ENCODE results near the gene CALR.
A peak's percentile ranks its signal among the peaks of the same experiment; 100 is the strongest.
"Not testable (repeated sequence)": the region's sequence is repeated elsewhere in the genome, so short reads cannot be mapped to it uniquely, and the experiment has no call there.

The CALR gene

DNA sequence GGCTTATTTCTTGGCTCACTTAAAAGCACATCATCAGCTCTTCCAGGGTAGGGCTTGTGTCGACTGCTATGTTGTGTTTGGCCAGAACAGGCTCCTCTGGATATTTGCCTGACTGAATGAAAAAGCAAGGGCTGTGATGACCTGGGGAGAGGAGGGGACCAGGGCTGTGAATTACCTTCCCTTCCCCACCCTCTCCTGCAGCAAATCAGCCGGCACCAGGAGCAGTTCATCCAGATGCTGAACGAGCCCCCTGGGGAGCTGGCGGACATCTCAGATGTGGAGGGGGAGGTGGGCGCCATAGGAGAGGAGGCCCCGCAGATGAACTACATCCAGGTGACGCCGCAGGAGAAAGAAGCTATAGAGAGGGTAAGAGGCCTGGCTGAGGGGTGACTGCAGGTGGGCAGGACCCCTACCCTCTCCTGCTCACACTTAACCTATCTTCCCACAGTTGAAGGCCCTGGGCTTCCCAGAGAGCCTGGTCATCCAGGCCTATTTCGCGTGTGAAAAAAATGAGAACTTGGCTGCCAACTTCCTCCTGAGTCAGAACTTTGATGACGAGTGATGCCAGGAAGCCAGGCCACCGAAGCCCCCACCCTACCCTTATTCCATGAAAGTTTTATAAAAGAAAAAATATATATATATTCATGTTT, 14.2 kb downstream of the CALR start:
- no peak for DNase-seq (ENCODE audit: low read depth in 2 of 2)

DNA sequence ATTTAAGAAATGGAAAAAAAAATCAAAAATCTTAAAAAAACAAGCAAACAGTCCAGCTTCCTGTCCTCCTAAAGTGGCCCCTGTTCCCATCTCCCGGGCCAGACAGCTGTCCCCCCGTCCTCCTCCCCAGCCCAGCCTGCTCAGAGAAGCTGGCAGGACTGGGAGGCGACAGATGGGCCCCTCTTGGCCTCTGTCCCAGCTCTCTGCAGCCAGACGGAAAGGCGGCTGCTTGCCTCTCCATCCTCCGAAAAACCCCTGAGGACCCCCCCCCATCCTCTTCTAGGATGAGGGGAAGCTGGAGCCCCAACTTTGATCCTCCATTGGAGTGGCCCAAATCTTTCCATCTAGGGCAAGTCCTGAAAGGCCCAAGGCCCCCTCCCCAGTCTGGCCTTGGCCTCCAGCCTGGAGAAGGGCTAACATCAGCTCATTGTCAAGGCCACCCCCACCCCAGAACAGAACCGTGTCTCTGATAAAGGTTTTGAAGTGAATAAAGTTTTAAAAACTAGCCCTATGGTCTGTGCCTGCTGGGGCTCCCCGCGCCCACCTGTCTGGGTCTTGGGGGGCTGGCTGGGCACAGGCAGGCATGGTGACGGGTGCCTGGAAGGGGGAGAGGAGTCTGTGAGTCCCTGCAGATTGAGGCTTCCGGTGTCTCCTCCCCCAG, 14.9 kb downstream of the CALR start:
- no peak for DNase-seq (ENCODE audit: low read depth in 2 of 2)

DNA sequence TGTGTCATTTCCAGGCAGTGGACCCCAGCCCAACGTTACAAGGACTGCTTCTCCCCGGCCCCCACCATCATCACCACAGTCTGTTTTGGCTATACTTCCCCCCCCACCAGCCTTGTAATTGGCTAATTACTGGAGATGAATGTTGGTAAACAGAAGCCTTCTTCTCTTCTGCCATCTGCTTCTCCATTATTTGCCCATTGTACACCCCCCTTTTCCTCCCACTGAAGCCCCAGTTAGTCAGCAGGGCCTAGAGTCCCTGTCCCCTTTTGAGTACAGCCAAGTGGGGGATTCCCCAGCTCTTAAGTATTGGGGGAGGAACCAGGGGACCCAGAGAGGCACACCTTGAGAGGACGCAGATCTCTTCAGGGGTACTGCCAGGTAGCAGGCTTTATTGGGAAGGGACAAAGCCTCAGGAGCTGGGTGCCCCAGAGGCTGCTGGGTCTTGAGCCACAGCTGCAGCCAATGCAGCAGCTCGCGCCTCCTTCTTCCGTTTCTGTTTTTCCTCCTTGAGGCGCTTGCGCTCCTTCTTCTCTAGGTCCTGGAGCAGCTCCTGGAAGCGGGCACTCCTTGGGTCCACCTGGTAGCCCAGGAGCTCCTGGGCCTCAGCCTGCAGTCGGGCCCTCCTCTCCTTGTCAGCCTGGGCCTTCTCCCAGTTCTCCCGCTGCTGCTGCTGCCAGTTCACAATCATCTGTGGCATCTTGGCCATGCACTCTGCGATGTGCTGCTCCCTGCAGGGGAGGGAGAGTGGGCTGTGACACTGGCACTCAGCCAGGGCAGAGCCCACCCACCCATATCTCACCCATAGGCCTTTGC, 15.6 kb downstream of the CALR start:
- DNase-seq (ENCODE audit: low read depth in 2 of 2), result no peak

DNA sequence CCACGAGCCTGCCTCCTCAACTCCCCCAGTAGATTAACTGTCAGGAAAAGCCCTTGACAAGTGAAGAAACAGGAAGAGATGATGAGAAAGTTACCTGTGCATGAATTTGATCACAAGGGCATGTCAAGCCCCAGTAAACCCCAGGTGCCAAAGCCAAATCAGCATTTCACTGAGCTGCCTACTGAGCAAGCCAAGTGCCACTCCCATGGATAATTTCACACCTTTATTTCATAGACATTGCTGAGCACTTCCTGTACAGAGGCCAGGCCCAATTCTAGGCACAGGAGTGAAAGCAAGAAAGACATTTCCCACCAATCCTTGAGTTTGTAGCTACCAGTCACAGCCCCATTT, 16.2 kb downstream of the CALR start:
- DNase-seq (ENCODE audit: low read depth in 2 of 2), result no peak

DNA sequence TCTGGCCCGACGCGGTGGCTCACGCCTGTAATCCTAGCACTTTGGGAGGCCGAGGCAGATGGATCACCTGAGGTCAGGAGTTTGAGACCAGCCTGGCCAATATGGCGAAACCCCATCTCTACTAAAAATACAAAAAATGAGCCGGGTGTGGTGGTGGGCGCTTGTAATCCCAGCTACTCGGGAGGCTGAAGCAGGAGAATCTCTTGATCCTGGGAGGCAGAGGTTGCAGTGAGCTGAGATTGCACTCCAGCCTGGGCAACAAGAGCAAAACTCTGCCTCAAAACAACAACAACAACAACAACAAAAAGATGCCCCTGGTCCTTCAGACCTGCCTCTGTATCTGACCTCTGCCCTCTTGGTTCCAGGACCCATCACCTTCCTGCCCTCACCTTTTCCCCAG, 17.2 kb downstream of the CALR start:
- not testable (repeated sequence) for DNase-seq (ENCODE audit: low read depth in 2 of 2)

DNA sequence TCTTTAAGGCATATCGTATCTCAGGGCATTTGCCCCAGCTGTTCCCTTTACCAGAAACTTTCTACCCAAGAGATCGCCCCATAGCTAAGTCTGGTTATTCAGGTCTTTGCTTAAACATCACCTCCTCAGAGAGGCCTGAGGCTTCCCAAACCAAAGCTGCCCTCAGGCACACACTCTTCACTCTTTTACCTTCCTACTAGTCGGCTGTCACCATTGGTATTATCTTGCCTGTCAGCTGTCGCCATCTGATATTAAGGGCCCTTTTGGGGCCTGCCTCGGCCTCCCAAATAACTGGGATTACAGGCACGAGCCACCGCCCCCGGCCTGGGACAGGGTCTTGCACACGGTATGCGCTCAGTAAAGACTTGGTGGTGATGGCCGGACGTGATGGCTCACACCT, 17.6 kb downstream of the CALR start:
- DNase-seq (ENCODE audit: low read depth in 2 of 2), result no peak

DNA sequence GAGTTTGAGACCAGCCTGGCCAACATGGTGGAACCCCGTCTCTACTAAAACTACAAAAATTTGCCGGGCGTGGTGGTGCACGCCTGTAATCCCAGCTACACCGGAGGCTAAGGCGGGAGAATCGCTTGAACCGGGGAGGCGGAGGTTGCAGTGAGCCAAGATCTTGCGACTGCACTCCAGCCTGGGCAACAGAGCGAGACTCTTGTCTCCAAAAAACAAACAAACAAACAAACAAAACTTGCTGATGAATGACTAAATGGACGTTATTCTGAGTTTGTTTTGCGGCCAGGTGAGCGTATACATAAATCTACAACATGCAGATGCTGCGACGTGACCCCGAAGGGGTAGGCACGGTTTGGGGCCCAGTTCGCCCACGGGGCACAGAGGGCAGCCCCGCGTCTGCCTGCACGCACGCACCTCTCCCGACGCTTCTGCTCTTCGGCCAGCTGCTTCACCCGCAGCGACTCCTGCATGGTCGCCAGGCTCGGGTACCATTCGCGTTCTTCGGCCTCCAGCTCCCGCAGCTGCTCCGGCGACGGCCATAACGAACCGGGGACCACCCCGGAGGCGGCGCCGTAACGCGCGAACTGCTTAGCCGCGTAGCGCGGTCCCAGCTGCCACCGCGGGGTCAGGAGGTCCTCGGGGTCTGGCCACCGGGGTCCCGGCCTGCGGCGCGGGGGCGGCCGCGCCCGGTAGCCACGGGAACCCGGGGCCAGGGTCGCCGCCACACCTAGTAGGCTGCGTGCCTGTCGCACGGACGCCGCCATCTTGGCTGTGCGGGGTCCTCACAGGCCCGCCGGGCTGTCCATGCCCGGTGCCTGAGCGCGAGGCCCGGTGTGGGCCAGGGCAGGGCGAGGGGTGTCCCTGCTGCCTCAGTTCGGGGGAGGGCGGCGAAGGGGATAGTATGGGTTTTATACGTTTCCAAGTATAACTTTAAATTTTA, 18.3 kb downstream of the CALR start, which contains the start of gene GADD45GIP1:
Gene GADD45GIP1 (minus strand): TSS at position 778 of the 943 bp plus-strand sequence. CDS start 11 bp downstream, at position 767.
- peak; percentile 80 to 82 for DNase-seq (ENCODE audit: low read depth in 2 of 2)

DNA sequence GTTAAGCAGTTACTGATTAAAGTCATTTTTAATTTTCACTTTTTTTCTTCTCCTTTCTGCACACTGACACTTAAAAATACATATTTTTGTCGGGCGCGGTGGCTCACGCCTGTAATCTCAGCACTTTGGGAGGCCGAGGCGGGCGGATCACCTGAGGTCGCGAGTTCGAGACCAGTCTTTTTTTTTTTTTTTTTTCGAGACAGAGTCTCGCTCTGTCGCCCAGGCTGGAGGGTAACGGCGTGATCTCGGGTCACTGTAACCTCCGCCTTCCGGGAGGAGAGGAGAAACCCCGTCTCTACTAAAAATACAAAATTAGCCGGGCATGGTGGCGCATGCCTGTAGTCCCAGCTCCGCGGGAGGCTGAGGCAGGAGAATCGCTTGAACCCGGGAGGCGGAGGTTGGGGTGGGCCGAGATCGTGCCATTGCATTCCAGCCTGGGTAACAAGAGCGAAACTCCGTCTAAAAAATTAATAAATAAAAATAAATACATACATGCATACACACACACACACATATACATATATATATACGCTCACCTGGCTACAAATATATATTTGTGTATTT, 19.1 kb downstream of the CALR start:
- not testable (repeated sequence) for DNase-seq (ENCODE audit: low read depth in 2 of 2)

DNA sequence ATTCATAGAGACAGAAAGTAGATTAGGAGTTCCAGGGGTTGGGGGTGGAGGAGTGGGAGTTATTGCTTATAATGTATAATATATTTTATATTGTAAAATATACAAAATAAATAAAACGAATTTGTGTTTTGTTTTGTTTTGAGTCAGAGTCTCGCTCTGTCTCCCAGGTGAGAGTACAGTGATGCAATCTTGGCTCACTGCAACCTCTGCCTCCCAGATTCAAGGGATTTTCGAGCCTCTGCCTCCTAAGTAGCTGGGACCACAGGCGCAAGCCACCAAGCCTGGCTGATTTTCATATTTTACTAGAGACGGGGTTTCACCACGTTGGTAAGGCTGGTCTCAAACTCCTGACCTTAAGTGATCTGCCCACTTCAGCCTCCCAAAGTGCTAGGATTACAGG, 21.1 kb downstream of the CALR start:
- DNase-seq (ENCODE audit: low read depth in 2 of 2), result no peak

DNA sequence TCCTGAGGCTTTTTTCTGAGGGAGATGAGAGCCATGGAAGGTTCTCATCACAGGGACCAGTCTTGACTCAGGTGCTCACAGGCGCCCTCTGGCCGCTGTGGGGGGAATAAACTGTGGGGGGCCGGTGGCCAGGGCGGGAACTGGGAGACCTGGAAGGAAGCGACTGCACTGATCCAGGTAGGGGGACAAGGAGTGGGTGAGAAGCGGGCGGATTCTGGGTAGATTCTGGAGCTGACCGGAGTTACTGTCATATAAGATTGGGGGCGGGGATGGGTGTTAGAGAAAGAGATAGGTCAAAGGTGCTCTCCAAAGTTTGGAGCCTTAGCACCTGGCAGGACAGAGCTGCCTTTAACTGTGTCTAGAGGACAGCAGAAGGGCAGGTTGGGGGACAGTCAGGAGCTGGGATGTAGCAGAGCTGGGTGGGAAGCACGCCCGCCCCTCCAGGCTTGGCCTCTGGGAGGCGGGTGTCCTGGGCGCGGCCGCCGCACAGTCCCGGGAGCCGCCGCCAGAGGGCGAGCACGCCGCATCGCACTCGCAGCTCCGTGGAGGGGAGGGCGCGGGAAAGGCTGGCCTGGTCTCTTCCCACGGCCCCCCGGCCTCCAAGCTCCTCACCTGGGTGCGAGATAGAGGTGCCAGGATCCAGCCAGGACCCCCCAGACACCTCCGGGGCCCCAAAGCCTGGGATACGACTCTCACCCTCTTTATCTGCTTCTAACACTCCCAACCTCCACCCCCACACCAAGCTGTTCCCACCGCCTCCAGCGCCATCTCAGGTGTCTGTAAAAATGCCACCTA, 26.8 kb downstream of the CALR start:
- peak; percentile 78 to 82 for DNase-seq (ENCODE audit: low read depth in 2 of 2)

DNA sequence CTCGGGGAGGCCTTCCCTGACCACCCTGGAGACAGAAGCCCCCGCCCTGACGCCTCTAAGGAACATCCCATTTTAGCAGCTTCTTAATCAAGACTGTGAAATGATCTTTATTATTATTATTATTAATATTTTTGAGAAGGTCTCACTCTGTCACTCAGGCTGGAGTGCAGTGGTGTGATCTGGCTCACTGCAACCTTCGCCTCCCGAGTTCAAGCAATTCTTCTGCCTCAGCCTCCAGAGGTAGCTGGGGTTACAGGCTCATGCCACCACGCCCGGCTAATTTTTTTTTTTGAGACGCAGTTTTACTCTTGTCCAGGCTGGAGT, 27.4 kb downstream of the CALR start:
- no peak for DNase-seq (ENCODE audit: low read depth in 2 of 2)

DNA sequence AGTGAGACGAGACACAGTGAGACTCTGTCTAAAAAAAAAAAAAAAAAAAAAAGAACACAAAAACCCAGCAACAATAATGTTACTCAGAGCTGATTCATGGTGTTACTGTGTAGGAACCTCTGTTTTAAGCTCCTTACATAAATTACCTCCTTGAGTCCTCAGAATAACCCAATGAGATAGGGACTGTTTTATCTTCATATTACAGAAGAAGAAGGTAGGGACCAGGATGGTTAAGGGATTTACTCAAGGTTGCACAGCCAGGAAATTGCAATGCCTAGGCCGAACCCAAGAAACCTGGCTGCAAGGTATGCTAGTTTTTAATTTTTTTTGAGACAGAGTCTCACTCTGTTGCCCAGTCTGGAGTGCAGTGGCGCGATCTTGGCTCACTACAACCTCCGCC, 29.5 kb downstream of the CALR start:
- no peak for DNase-seq (ENCODE audit: low read depth in 2 of 2)

DNA sequence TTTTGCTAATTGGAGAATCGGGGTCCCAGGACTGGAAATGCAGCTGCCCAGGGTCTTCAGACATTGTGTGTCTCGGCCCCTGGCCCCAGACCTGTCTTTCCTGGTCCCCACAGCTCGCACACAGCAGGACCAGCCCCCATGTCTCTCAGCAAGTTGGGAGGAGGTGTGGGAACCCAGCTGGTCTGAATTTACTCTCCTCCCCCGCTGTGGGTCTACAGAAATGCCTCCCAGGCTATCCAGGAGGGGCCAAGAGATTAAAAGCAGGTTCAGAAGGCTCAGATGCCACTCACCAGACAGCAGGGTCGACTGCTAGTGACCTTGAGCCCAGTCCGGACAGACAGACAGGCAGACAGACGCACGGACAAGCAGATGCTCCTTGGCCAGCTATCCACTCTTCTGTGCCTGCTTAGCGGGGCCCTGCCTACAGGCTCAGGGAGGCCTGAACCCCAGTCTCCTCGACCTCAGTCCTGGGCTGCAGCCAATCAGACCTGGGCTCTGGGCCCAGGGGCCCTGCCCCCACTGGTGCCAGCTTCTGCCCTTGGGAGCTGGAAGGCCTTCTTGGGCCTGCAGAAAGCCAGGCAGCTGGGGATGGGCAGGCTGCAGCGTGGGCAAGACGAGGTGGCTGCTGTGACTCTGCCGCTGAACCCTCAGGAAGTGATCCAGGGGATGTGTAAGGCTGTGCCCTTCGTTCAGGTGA, 31.0 kb downstream of the CALR start, which contains the start of gene DAND5:
Gene DAND5 (plus strand): TSS at position 285 of the 697 bp plus-strand sequence. CDS start 85 bp downstream, at position 370.
- no peak for DNase-seq (ENCODE audit: low read depth in 2 of 2)

DNA sequence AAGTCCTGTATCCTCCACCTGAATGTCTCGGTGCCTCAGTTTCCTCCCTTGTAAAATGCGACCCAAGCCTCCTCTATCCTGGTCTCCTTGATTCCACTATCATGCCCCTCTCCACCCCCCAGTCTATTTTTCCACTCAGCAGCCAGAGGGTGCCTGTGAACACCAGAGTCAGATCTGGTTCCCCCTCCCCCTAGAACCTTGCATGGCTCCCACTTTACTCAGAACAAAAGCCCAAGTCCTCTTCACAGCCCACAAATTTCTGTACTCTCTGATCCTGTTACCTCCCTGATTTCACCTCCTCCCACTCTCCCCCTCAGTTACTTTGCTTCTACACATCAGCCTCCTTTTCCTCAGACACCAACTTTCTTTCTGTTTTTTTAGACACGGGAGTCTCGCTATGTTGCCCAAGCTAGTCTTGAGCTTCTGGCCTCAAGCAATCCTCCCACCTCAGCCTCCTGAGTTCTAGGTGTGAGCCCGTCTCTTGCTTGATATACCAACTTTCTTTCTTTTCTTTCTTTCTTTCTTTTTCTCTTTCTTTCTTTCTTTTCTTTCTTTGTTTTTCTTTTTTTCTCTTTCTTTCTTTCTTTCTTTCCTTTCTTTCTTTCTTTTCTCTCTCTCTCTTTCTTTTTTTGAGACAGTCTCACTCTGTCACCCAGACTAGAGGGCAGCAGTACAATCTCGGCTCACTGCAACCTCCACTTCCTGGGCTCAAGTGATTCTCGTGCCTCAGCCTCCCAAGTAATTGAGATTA, 31.8 kb downstream of the CALR start:
- DNase-seq (ENCODE audit: low read depth in 2 of 2), result no peak

DNA sequence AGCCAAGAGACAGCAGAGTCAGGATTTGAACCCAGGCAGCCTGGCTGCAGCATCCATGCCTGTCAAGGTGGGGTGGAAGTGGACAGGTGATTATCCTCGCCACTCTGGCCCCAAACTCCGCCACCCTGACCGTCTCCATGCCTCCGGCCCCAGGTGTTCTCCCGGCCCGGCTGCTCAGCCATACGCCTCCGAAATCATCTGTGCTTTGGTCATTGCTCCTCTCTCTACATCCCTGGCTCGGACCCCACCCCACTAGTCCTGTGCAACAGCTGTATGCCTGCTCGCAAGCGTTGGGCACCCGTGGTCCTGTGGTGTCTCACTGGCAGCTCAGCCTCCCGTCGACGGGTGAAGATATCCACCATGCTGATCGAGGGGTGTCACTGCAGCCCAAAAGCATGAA, 34.8 kb downstream of the CALR start:
- no peak for DNase-seq (ENCODE audit: low read depth in 2 of 2)

DNA sequence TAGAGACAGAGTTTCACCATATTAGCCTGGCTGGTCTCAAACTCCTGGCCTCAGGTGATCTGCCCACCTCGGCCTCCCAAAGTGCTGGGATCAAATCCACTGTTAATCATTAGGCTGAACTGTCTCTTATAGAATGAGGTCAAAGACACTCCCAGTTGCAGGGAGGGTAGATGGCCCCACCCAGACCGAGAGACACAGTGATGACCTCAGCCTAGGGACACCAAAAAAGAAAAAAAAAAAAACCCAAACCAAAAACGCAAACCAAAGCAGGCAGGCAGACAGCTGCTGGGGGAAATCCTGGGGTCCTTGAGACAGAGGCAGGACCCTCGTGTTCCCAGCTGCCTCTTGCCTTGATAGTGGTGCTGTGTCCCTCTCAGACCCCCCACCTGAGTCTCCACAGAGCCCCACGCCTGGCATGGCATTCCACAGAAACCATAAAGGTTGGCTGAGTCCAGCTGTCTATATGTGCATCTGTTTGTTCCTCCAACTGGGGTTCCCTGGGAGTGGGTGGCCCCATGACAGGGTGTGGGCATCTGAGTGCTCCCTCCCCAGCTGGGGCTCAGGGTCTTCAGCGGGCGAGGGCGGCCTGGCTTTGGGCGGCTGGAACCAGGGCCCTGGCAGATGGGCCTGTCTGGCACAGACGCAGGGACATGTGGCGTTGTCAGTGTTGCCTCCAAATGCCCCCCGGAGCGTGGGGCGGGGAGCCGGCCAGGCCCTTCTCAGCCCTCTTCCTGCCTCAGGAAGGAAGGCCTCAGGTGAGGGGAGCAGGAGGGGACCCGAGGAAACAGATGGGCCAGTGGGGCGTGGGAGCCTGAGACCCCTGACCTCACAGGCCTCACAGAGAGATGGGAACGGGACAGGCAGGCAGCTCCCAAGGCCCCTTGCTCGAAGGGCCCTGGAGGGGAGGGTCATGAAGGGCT, 36.2 kb downstream of the CALR start:
- no peak for DNase-seq (ENCODE audit: low read depth in 2 of 2)

DNA sequence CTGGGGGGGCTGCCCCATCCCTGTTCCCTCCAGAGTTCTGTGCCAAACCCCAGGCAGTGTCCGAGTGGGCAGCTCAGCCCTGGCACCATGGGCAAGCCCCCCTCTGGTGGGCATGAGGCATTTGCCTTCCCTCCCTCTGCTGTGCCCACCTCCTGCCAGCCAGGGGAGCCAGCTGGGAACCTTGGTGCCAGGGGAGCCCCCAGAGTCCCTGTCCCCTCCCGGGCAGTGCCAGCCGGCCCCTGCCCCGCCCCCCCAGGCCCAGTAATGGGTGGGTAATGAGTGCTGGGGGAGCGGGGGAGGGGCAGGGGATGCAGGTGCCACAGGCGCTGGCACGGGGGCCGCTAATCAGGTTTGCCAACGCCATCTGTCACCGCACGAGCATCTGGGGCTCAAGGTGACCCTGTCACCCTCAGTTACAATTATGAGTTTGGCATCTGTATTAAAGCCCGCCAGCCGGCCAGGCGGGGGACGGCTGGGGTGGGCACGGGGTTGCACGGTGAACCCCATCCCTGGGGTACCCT, 36.9 kb downstream of the CALR start:
- DNase-seq (ENCODE audit: low read depth in 2 of 2), result no peak

DNA sequence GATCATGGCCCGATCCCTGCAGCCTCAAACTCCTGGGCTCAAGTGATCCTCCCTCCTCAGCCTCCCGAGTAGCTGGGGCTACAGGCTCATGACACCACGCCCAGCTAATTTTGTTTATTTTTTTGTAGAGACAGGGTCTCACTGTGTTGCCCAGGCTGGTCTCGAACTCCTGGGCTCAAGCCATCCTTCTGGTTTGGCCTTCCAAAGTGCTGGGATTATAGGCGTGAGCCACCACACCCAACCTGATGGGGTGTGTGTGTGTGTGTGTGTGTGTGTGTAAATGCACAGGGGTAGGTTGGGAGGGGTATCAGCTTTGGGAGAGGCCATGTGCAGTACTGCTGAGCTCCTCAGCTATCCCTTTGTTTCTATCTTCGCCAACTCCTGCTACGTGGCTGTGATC, 37.7 kb downstream of the CALR start:
- DNase-seq (ENCODE audit: low read depth in 2 of 2), result not testable (repeated sequence)

Data from stimulated activated CD4-positive, alpha-beta T cell treated with anti-CD3 and anti-CD28 coated beads, Interleukin-4, amount 100 ng/mL, for 48 hours (primary cell).